HG03135 (cell line): ENCODE measurements around the gene CPNE9.

ENCODE experiments used
- ATAC-seq: cut with Tn5 transposase; IDR thresholded peaks from one replicate; pipeline ENCODE4 v1.9.1; 2021; ENCODE audit warnings: mild to moderate bottlenecking, moderate library complexity; ENCODE audit not compliant: unreplicated experiment

CPNE9 gene

DNA sequence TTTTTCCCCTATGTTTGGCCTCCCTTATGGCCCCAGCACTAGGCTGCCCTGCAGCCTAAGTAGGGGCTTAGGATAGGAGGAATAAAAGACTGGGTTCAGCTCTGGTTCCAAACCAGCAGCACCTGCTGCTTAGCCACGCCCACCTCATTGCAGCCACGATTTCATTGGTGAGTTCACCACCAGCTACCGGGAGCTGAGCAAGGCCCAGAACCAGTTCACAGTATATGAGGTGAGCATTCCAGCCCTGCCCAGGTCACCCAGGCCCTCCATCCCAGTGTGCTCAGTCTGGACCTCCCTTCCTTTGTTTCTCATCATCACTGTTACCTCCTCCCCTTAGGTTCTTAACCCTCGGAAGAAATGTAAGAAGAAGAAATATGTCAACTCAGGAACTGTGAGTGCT lies 11.5 kb downstream of the CPNE9 start:
- no peak for ATAC-seq

DNA sequence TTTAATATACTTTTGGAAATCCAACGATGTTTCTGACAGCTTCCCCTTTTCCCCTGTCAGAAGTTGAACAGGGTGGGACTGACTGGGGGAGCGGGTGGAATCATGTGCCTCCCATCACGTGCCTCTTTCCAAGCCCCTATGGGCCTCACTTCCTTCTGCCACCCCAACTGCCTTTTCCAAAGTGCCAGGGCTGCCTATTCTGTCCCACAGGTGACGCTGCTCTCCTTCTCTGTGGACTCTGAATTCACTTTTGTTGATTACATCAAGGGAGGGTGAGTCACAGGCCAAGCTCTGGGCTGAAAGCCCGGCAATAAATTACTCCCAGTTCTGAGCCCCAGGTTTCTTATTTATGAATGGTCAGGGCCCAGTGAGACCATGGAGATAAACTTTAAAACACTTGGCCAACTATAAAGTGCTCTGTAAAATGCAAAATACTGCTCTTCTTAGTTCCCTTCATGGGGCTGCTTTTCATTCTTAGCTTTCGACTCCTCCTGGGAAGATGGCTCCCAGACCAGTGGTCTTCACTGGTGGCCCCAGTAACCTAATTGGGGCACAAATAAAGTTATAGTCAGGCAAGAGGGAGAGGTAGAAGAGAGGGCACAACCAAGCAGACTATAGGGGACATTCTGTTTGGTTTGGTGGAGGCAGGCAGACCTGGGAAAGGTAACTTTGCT lies 12.3 kb downstream of the CPNE9 start:
- no peak for ATAC-seq

DNA sequence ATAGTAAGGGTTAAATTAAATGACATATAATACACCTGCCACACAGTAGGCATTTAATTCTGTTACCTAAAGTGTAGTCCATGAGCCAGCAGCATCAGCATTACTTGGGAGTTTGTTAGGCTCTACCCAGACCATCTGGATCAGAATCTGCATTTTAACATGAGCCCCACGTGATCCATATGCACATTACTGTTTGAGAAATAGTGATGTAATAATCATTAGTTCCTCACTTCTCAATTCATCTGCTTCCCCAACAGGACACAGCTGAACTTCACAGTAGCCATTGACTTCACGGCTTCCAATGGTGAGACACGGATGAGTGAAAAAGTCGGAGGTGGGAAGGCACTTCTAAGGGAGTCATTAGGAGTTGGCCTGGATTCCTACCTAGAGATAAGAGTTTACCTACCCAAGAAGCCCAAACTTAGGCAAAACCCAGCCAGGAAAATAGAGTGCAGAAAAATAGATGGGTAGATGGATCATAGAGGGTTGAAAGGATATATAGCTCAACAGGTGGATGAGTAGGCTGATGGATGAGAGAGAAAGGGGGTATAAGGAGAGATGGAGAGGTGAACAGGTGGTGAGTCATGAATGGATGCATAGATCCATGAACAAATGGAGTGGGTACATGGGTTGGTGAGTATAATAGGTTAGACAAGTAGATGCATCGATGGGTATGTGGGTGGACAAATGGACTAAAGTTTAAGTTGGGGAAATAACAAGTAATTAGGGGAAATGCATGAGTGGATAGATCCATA lies 13.3 kb downstream of the CPNE9 start:
- ATAC-seq = no peak

DNA sequence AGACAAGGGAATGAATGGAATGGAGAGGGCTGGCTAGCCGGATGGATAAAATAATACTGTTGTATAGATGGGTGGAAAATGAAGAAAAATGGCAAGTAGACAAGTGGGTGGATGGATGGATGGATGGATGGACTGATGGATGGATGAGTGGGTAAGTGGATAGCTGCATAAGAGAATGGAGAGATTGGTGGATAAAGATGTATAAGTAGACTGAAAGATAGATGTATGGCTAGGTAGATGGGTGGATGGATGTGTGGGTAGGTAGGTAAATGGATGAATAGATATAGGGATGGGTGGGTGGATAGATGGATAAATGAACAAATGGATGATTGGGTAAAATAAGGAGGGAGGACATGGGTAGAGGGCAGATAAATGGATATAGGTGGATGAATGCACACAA lies 13.9 kb downstream of the CPNE9 start:
- ATAC-seq = no peak

DNA sequence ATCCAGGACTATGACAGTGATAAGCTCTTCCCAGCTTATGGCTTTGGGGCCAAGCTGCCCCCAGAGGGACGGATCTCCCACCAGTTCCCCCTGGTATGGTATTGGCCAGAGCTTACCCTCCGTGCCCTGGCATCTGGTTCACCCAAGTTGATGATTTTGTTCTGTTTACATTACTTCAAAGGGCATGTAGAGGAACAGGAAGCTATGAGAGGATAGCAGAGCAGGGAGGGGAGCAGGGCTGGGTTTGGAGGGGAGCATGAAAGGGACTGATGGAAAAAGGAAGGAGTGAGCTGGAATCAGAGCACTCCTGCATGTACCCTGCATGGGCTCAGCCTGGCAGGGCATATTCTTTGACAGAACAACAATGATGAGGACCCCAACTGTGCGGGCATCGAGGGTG lies 14.5 kb downstream of the CPNE9 start:
- no peak for ATAC-seq

DNA sequence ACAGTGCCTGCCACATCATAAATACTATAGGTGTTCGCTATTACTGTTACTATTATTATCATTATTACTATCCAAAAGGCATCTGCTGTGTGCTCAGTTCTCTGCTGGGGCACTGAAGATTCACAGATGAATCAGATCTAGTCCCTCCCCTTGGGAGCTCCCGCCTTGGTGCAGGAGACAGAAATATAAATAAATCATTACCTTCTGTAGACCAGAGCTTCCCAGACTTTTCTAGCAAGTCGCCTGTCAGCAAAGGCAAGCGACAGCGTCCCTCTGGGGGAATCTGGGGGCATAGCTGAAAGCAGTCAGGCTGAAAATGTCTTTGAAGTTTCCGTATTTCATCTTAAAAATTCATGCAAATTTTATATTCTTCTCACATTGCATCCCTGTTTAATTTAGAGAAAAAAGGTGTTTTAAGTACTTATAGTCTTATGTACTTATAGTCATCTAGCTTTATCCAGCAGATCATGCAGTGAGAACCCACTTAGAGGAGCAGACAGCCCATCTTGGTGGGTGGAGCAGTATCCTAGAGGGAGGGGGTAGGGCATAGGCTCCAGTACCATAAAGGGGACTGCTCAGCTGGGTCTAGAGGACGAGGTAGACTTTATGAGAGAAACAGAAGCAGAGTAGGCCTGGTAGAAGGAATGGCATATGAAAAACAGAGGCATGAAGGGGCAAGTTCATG lies 17.5 kb downstream of the CPNE9 start:
- no peak for ATAC-seq

DNA sequence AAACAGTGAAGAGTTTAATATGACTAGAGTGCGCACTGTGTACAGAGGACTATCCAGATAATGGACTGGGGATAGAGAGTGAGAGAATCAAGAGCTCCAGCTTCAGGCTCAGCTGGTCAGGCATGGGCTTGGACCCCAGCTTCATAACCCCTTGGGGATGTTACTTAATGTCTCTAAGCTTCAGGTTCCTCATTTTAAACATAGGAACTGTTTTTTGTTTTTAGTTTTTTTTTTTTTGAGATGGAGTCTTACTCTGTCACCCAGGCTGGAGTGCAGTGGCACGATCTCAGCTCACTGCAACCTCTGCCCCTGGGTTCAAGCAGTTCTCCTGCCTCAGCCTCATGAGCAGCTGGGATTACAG lies 18.0 kb downstream of the CPNE9 start:
- no peak for ATAC-seq

DNA sequence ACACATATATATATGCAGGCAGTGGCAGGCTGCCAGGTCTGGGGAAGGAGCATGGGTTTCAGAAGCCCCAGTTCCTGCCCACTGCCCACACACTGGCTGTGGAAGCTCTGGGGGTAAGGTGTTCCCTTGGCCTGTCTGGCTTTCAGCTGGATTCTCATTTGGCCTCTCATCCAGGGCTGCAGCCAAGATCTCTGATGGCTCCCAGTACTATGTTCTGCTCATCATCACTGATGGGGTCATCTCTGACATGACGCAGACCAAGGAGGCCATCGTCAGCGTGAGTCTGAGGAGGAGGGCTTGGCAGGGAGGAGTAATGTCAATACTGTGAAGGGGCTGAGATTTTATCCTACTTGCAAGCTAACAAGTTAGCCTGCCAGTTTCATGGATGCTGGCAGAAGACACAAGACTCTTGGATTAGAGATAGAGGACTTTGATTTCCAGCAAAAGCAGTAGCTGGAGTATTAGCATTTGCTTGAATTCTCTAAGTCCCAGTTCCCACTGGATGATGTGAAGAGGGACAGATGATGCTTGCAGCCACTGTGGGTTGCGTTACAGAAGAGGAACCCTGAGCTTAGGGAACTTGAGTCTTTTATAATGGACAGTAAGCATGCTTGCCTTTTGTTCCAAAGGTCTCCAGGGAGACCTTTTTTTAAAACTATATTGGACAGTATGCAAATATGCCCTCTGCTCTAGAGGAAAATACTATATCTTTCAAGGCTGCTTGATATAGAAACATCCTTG lies 22.3 kb downstream of the CPNE9 start:
- ATAC-seq = no peak

DNA sequence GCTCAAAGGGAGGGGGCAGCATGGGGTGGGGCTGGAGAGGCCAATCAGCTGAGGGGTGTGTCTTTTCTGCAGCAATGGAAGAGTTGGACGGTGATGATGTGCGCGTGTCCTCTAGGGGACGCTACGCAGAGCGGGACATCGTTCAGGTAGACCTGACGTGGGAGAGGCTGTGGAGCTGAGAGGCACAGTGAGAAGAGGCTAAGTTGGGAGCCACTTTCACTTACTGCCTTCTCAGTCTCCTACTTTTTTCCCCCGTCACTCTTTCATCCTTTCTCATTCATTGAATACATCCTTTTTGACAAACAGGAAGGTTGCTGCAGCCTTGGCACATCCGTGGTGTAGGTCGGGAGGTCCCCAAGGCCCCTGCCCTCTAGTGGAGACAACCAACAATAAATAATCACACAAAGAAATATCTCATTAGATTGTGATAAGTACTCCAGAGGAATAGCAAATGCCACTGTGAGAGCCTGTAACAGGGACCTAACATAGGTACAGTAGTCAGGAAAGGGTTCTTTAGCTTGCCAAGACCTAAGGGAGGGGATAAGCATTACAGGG lies 23.5 kb downstream of the CPNE9 start:
- no peak for ATAC-seq

DNA sequence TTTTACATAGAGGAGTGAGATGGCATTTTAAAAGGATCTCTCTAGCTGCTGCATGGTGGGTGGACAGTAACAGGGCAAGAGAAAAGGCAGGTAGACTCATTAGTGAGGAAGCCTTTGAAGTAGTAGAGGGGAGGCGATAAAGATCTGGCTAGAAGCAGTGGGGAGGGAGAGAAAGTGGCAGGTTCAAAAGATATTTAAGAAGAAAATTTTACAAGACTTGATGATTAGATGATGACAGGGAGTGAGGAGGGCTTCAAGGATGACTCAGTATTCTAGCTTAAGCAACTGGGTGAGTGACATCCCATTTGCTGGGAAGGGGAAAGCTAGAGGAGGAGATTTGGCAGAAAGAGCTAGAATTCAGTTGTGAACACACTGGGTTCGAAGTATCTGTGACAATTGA lies 24.1 kb downstream of the CPNE9 start:
- no peak for ATAC-seq

DNA sequence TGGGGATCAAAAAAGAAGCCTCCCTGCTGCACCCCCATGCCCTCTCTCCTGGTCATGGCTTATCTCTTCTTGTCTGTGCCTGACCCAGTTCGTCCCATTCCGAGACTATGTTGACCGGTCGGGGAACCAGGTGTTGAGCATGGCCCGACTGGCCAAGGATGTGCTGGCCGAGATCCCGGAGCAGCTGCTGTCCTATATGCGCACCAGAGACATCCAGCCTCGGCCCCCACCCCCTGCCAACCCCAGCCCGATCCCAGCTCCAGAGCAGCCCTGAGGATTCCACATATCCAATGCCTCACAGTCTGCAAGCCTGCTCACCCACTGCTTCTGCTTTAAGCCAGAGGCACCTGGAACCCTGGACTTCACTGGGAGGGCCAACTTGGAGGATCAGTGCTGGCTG lies 25.8 kb downstream of the CPNE9 start:
- no peak for ATAC-seq

DNA sequence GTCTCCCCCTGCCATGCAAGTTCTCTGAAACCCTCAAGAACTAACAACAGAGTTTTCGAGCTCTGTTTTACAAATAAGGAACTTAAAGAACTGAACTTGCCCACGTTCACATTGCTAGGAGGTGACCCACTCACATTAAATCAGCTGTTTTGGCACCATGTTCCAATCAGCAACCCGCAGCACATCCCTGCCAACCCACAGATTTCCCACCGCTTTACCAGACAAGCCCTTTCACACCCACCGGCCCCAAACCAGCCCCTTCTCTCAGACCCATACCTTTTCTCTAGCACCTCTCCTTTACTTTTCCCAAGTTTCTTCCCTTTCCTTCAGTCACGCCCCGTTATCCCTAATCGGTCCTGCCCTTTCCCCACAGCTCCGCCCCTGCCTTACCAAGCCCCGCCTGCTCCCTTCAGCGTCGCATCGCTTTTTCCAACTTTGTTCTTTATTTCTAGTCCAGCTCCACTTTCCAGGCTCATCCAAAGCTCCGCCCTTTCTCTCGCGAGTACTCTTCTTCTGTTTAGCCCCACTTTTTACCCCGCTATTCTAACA lies 27.1 kb downstream of the CPNE9 start:
- ATAC-seq = peak; percentile 41

DNA sequence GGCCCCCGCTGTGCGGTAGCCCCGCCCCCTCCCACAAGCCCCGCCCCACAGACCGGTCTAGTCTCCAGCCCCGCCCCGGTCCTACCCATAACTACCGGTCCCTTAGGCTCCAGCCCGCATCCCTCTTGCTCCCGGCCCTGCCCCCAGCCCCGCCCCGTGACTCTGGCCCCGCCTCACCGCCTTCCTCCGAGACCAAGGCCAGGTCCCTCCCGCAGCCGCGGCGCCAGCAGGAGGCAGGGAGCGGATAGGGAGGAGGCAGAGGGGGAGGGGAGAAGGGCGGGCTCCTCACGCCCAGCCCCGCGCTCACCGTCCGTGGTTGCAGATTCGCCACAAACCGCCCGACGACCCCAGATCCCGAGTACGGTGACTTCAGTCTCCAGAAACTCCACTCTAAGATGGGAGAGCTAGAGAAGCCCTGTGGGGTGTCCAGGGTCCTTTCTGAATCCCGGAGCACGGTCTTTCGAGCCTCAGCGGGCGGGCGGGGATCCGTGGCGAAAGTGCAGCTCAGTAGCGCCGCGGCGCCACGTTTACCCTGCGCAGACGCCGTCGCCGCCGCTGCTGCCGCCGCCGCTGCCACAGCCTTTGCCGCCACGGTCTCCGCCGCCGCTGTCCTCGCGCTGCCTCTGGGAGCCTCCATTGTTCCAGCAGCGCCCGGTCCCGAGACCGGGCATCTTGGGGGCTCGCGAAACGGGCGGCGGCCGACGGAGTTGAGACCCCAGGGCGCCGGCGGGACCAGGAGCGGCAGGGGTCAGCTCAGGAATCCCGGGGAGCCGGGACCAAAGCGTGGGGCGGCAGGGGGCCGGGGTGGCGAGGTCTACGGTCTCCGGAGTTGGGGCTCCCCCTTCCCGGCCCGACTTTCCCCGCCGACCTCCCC lies 27.8 kb downstream of the CPNE9 start, which contains the start of gene BRPF1:
Gene BRPF1, plus strand, starts transcription at position 530 of the 874 bp plus-strand sequence. CDS start 2,406 bp downstream, outside the sequence.
- ATAC-seq = peak; percentile 89

DNA sequence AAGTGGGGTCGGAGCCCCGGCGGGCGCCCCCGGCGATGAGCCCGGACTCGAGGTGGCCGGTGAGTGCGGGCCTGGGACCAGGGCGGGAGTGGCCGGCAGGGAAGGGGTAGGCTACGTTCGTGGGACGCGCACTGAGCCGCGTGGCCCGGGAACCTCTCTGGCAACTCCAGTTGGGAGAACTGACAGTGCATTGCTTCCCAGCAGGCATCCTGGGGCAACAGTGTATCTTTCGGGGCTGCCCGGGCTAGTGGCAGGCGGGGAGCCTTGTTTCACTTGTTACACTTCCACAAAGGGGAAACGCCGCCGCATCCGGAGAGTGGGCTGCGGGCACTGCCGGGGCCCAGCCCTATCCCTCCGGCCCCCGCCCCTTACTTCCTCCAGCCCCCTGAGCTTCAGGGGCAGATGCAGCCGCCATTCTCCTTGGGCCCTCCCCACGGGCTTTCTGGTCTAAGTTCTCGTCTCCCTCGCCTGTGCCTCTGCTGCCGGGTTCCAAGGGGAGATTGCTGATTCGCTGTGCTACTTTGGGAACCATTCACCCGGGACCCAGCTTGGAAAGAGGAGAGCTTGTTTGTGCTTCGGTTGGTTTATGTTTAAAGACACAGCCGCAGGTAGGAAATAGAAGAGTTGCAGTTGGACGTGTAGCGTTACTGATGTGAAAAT lies 28.6 kb downstream of the CPNE9 start:
- peak; percentile 11 for ATAC-seq

DNA sequence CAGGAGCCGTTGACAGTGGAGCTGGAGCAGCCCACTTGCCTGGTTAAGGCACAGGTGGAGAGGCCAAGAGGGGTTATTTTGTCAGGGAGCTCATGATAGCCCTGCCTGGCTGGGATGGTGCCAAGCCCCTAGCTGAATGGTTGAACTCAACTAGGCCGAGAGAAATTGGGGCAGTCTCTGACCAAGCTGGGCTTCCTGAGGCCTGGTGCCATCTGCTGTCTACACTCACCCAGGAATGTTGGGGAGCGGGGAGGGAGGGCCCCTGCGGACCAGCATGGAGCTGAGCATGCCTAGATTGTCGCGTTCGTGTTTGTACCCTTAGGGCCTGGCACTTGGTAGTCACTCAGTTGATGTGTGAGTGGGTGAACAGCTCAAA lies 29.1 kb downstream of the CPNE9 start:
- ATAC-seq = no peak

DNA sequence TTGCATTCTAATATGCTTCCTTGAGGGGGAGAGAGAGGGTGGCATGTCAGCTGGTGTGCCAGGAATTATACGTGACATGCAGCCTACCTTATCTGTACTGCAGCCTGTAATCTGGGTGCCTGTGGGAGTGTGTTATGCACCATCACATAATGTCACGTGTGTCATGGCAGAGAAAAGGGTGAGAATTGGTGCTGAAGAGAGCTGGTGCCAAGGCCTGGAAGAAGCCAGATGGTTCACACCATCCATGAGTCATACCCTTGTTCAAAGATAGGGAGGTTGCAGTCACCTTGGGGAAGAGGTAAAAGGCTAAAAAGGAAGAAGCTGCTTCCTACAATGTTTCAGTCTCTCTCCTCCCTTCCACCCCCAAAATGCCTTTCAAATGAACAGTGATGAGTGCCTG lies 33.2 kb downstream of the CPNE9 start:
- no peak for ATAC-seq

DNA sequence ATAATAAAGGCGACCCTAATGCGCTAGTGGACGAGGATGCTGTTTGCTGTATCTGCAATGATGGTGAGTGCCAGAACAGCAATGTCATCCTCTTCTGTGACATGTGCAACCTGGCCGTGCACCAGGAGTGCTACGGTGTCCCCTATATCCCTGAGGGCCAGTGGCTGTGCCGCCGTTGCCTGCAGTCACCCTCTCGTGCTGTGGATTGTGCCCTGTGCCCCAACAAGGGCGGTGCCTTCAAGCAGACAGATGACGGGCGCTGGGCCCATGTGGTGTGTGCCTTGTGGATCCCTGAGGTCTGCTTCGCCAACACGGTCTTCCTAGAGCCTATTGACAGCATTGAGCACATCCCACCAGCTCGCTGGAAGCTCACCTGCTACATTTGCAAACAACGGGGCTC lies 35.5 kb downstream of the CPNE9 start:
- ATAC-seq = no peak

DNA sequence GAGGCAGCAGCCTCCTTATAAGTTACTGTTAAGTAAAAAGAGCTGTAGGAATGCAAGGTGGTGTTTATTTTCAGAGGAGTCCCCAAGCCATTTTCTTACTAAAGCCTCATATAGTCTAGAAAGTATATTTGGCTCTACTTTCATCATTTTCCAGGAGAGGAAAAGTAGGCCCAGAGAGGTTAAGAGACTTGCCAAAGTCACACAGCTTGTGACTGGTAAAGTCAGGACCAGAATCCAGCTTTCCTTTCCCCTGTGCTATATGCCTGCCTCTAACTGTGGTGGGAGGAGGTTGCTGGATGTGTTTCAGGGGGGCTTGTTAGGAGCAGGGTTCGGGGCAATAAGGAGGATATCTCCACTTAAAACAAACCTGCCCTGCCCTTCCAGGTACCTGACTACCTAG lies 38.9 kb downstream of the CPNE9 start:
- no peak for ATAC-seq

DNA sequence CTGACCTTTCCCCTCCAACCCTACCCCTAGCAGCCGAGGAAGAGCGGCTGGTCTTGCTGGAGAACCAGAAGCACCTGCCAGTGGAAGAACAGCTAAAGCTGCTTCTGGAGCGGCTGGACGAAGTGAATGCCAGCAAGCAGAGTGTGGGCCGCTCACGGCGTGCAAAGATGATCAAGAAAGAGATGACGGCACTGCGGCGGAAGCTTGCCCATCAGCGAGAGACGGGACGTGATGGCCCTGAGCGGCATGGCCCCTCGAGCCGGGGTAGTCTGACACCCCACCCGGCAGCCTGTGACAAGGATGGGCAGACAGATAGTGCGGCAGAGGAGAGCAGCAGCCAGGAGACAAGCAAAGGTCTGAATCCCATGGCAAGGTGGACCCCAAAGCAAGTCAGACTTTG lies 39.9 kb downstream of the CPNE9 start:
- no peak for ATAC-seq
